ENCODE results near the gene ATP5MC2. TPM values are rescaled to one million over a fixed set of nuclear protein-coding genes. Genes with fewer than 3 reads are reported as not detected.
"Not testable (repeated sequence)": the region's sequence is repeated elsewhere in the genome, so short reads cannot be mapped to it uniquely, and the experiment has no call there.

Gene ATP5MC2
- total RNA-seq, 2 donors from 2014 or later, result 319 to 327 TPM

- not testable (repeated sequence) for DNase-seq (ENCODE audit: low spot score in 2 of 2); H3K36me3 Mint-ChIP-seq; H3K27ac Mint-ChIP-seq; ATAC-seq; H3K9me3 Mint-ChIP-seq
Observed at GRCh38 chr12:53635708-53636107, 40.2 kb downstream of the ATP5MC2 start.

GRCh38 chr12:53631721-53632120 is 44.2 kb downstream of the ATP5MC2 start:
- no peak overlapping the region for H3K27ac Mint-ChIP-seq
- ATAC-seq (no peak), DNase-seq (ENCODE audit: low spot score in 2 of 2) (no peak)
- H3K36me3 Mint-ChIP-seq, result no peaks in the 10 kb centered on the region
- no peaks in the 10 kb centered on the region for H3K9me3 Mint-ChIP-seq

GRCh38 chr12:53627919-53628318 is 48.0 kb downstream of the ATP5MC2 start:
- ATAC-seq, result no peak
- Mint-ChIP-seq H3K27ac (no peak overlapping the region), H3K9me3 (no peaks in the 10 kb centered on the region), H3K36me3 (peaks cover 6 to 11% of the 10 kb centered on the region in 2 donors)
- no peak for DNase-seq (ENCODE audit: low spot score in 2 of 2)

- DNase-seq (ENCODE audit: low spot score in 2 of 2) (no peak), ATAC-seq (no peak)
- Mint-ChIP-seq H3K36me3 (peaks cover 6 to 11% of the 10 kb centered on the region in 2 donors), H3K9me3 (no peaks in the 10 kb centered on the region), H3K27ac (peak overlapping the region; percentile 94 to 99)
Observed at GRCh38 chr12:53626702-53627169, 49.1 kb downstream of the ATP5MC2 start.

GRCh38 chr12:53625946-53626701 is 49.8 kb downstream of the ATP5MC2 start, which contains the start of gene ATF7:
TSS of gene ATF7 (minus strand) at chr12:53626382. CDS start at chr12:53601000, 25,382 bp downstream.
- Mint-ChIP-seq H3K9me3 (no peaks in the 10 kb centered on the region), H3K27ac (peak within 1 kb of the TSS; percentile 94 to 99)
- ATAC-seq, result peak; percentile 97 to 98

GRCh38 chr12:53625373-53625945 is 50.4 kb downstream of the ATP5MC2 start:
- DNase-seq (ENCODE audit: low spot score in 2 of 2) (no peak), ATAC-seq (no peak)
- peaks cover 6 to 11% of the 10 kb centered on the region in 2 donors for H3K36me3 Mint-ChIP-seq
- H3K27ac Mint-ChIP-seq, result peak overlapping the region; percentile 94 to 99
- H3K9me3 Mint-ChIP-seq, result no peaks in the 10 kb centered on the region

More at GRCh38 chr12:53625946-53626701, 49.8 kb downstream of the ATP5MC2 start, which contains the start of gene ATF7:
- peak; percentile 99 for DNase-seq (ENCODE audit: low spot score in 2 of 2)
- H3K36me3 Mint-ChIP-seq, result peaks cover 6 to 11% of the 10 kb centered on the region in 2 donors

GRCh38 chr12:53624956-53625355 is 50.9 kb downstream of the ATP5MC2 start:
- DNase-seq (ENCODE audit: low spot score in 2 of 2) (no peak), ATAC-seq (no peak)
- H3K36me3 Mint-ChIP-seq, result peaks cover 6 to 11% of the 10 kb centered on the region in 2 donors
- peak overlapping the region; percentile 94 to 99 for H3K27ac Mint-ChIP-seq
- H3K9me3 Mint-ChIP-seq, result no peaks in the 10 kb centered on the region

- DNase-seq (ENCODE audit: low spot score in 2 of 2) (no peak), ATAC-seq (no peak)
- Mint-ChIP-seq H3K9me3 (no peaks in the 10 kb centered on the region), H3K36me3 (peaks cover 6 to 11% of the 10 kb centered on the region in 2 donors), H3K27ac (peak overlapping the region; percentile 94 to 99)
Observed at GRCh38 chr12:53624458-53624857, 51.4 kb downstream of the ATP5MC2 start.

GRCh38 chr12:53623548-53624385 is 52.1 kb downstream of the ATP5MC2 start:
- no peaks in the 10 kb centered on the region for H3K9me3 Mint-ChIP-seq
- ATAC-seq, result no peak
- H3K36me3 Mint-ChIP-seq, result peaks cover 6 to 11% of the 10 kb centered on the region in 2 donors
- peak overlapping the region in 1 of 2 donors; percentile 32 for H3K27ac Mint-ChIP-seq
- DNase-seq (ENCODE audit: low spot score in 2 of 2), result no peak

- H3K27ac Mint-ChIP-seq, result no peak overlapping the region
- peaks cover 6 to 18% of the 10 kb centered on the region in 2 donors for H3K36me3 Mint-ChIP-seq
- H3K9me3 Mint-ChIP-seq, result no peaks in the 10 kb centered on the region
- ATAC-seq (no peak), DNase-seq (ENCODE audit: low spot score in 2 of 2) (no peak)
Observed at GRCh38 chr12:53622724-53623123, 53.2 kb downstream of the ATP5MC2 start.

- Mint-ChIP-seq H3K36me3 (peaks cover 0 to 9% of the 10 kb centered on the region in 2 donors), H3K9me3 (no peaks in the 10 kb centered on the region), H3K27ac (no peak overlapping the region)
- DNase-seq (ENCODE audit: low spot score in 2 of 2) (no peak), ATAC-seq (no peak)
Observed at GRCh38 chr12:53618275-53618674, 57.6 kb downstream of the ATP5MC2 start.

- Mint-ChIP-seq H3K36me3 (peaks cover 0 to 9% of the 10 kb centered on the region in 2 donors), H3K27ac (no peak overlapping the region), H3K9me3 (no peaks in the 10 kb centered on the region)
- DNase-seq (ENCODE audit: low spot score in 2 of 2) (no peak), ATAC-seq (no peak)
Observed at GRCh38 chr12:53617700-53618099, 58.2 kb downstream of the ATP5MC2 start.

GRCh38 chr12:53616950-53617349 is 58.9 kb downstream of the ATP5MC2 start:
- DNase-seq (ENCODE audit: low spot score in 2 of 2) (no peak), ATAC-seq (no peak)
- H3K9me3 Mint-ChIP-seq, result no peaks in the 10 kb centered on the region
- H3K27ac Mint-ChIP-seq, result no peak overlapping the region
- H3K36me3 Mint-ChIP-seq, result peaks cover 0 to 9% of the 10 kb centered on the region in 2 donors
